CD4-positive, alpha-beta T cell treated with Interleukin-12 subunit alpha and Interleukin-12 subunit beta, for 1 hour (primary cell): Measurements from ENCODE around the gene NSUN2.

Experiments
- DNase-seq: peaks from one replicate; pipeline ENCODE4 v3.0.0-alpha.2; 2020

Gene NSUN2

GRCh38 chr5:6553972-6554371 is 78.9 kb downstream of the NSUN2 start:
- no peak for DNase-seq

- no peak for DNase-seq
Measured at GRCh38 chr5:6552612-6553011, 80.2 kb downstream of the NSUN2 start.

- DNase-seq: no peak
Measured at GRCh38 chr5:6551955-6552313, 80.9 kb downstream of the NSUN2 start.

- DNase-seq: no peak
Measured at GRCh38 chr5:6551287-6551954, 81.4 kb downstream of the NSUN2 start.

DNA sequence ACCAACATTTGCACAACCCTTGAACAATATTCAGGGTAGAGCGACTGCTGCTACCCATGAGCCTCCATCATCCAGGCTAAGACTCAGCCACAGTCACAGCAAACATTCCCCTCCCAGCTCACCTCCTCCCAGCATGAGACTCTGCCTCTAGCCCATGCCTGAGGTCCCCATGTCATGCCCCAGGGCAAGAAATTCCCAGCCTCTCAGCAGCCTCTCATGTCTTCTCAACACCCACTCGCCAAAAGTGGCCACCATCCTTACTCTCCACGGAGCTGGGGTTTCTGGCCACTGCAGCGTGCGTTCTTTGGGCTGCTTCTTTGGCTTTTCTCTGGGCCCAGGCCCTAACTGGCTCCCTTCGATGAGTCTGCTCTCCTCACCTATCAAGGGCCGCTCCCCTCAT is 82.2 kb downstream of the NSUN2 start:
- no peak for DNase-seq
